Measurements from ENCODE around the gene ANKRD13D. TPM values are rescaled to one million over a fixed set of nuclear protein-coding genes. Genes with fewer than 3 reads are reported as not detected.

The ANKRD13D gene
- total RNA-seq, 1 experiment from 2014 or later, result 51.8 TPM

Other genes with a start within 250 kb of the ANKRD13D start
- gene RHOD, start 232.5 kb upstream of the ANKRD13D start, total RNA-seq (2014; rRNA removed; shearing (Covaris generic)), result 14.6 and 22.8 TPM in 2 replicates
- 18.2 and 27.9 TPM in 2 replicates for gene KDM2A, start 170.0 kb upstream of the ANKRD13D start, total RNA-seq (2014; rRNA removed; shearing (Covaris generic))
- 40.3 and 44.6 TPM in 2 replicates for gene GRK2, start 22.8 kb upstream of the ANKRD13D start, total RNA-seq (2014; rRNA removed; shearing (Covaris generic))
- gene SSH3, start 14.2 kb downstream of the ANKRD13D start, total RNA-seq (2014; rRNA removed; shearing (Covaris generic)), result 3.2 and 10.0 TPM in 2 replicates
- gene POLD4, start 64.2 kb downstream of the ANKRD13D start, total RNA-seq (2014; rRNA removed; shearing (Covaris generic)), result 75.8 and 96.0 TPM in 2 replicates
- gene CLCF1, start 84.3 kb downstream of the ANKRD13D start, total RNA-seq (2014; rRNA removed; shearing (Covaris generic)), result 7.5 and 8.1 TPM in 2 replicates
- 6.2 and 15.0 TPM in 2 replicates for gene RAD9A, start 102.7 kb downstream of the ANKRD13D start, total RNA-seq (2014; rRNA removed; shearing (Covaris generic))
- 192 and 217 TPM in 2 replicates for gene PPP1CA, start 112.6 kb downstream of the ANKRD13D start, total RNA-seq (2014; rRNA removed; shearing (Covaris generic))
- gene TBC1D10C, start 114.8 kb downstream of the ANKRD13D start, total RNA-seq (2014; rRNA removed; shearing (Covaris generic)), result not detected in 2 replicates
- 0.05 TPM in 1 of 2 replicates, not detected in the other for gene CARNS1, start 126.4 kb downstream of the ANKRD13D start, total RNA-seq (2014; rRNA removed; shearing (Covaris generic))
- gene RPS6KB2, start 139.2 kb downstream of the ANKRD13D start, total RNA-seq (2014; rRNA removed; shearing (Covaris generic)), result 83.6 and 89.8 TPM in 2 replicates
- gene PTPRCAP, start 148.4 kb downstream of the ANKRD13D start, total RNA-seq (2014; rRNA removed; shearing (Covaris generic)), result 1.5 and 2.3 TPM in 2 replicates
- gene CORO1B, start 154.2 kb downstream of the ANKRD13D start, total RNA-seq (2014; rRNA removed; shearing (Covaris generic)), result 108 and 116 TPM in 2 replicates
- gene GPR152, start 163.4 kb downstream of the ANKRD13D start, total RNA-seq (2014; rRNA removed; shearing (Covaris generic)), result not detected in 2 replicates
- not detected in 2 replicates for gene CABP4, start 166.1 kb downstream of the ANKRD13D start, total RNA-seq (2014; rRNA removed; shearing (Covaris generic))
- 14.0 and 20.0 TPM in 2 replicates for gene TMEM134, start 179.9 kb downstream of the ANKRD13D start, total RNA-seq (2014; rRNA removed; shearing (Covaris generic))
- gene AIP, start 193.7 kb downstream of the ANKRD13D start, total RNA-seq (2014; rRNA removed; shearing (Covaris generic)), result 95.8 and 99.9 TPM in 2 replicates
- 27.0 and 29.9 TPM in 2 replicates for gene PITPNM1, start 216.1 kb downstream of the ANKRD13D start, total RNA-seq (2014; rRNA removed; shearing (Covaris generic))
- gene CDK2AP2, start 218.9 kb downstream of the ANKRD13D start, total RNA-seq (2014; rRNA removed; shearing (Covaris generic)), result 48.4 and 50.9 TPM in 2 replicates
- gene CABP2, start 234.1 kb downstream of the ANKRD13D start, total RNA-seq (2014; rRNA removed; shearing (Covaris generic)), result not detected in 2 replicates

Measured in A172 (cell line).